ENCODE measurements around the gene NRIP1. TPM values are rescaled to one million over a fixed set of nuclear protein-coding genes. Genes with fewer than 3 reads are reported as not detected.

The NRIP1 gene
- total and polyA plus RNA-seq, 2 of the 8 experiments (the other 6 are each of a cell fraction or from before 2014, with no cell fraction given) = 1.5 to 9.3 TPM

DNA sequence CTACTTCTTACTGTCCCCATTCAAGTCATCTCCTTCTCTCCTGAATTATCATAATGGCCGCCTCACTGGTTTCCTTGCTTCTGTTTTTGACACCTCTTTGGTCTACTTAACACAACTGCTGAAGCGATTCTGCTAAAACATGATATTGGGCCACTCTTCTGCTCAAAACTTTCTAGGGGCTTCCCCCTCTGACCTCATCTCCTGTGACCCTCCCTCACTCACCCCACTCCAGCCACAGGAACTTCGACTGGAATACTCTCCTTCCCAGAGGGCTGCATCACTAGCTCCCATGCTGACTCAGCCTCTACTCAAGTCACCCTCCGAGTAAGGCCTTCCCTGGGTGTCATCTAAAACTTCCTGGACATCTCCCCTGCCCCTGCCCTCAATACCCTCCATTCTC is 35.7 kb downstream of the NRIP1 start:
- no peak overlapping the region for H2BK15ac ChIP-seq (ENCODE audit: low read length)
- no peak overlapping the region for H2AFZ ChIP-seq (ENCODE audit: low read length)
- no peak overlapping the region for H4K8ac ChIP-seq (ENCODE audit: extremely low read depth, insufficient read depth, low read length)
- H3K4me1 ChIP-seq (replicated peaks in 1 of 4; ENCODE audit: control insufficient read depth in 3 of 4, insufficient read depth in 4 of 4, low read length in 3 of 4) = no peaks in the 10 kb centered on the region
- H3K23ac ChIP-seq (ENCODE audit: insufficient read length) = no peak overlapping the region
- H3K4me3 ChIP-seq (ENCODE audit: extremely low read depth in 1 of 4, insufficient read depth in 2 of 4, low read depth in 3 of 4, low read length in 4 of 4) = no peak overlapping the region
- H4K91ac ChIP-seq (replicated peaks; ENCODE audit: insufficient read length, low read length) = no peak overlapping the region
- ChIA-PET CTCF (ENCODE audit: partially characterized antibody) (no interaction called here), POLR2A (ENCODE audit: partially characterized antibody) (no interaction called here)
- H3K56ac ChIP-seq (replicated peaks; ENCODE audit: insufficient read length, low read depth, low read length) = no peak overlapping the region
- TF ChIP-seq NRF1 (IDR thresholded peaks at IDR 0.05; ENCODE audit: low read depth, low read length) (no peak), GABPA (IDR thresholded peaks at IDR 0.05; ENCODE audit: borderline replicate concordance, insufficient read depth, low read length) (no peak), PHF8 (conservative IDR thresholded peaks at IDR 0.05; ENCODE audit: low read depth, low read length) (no peak), MAFK (IDR thresholded peaks at IDR 0.05; ENCODE audit: low read depth, low read length) (no peak), SP4 (IDR thresholded peaks at IDR 0.05; ENCODE audit: low read length) (no peak), RXRA (IDR thresholded peaks at IDR 0.05; ENCODE audit: insufficient read depth, low read depth, low read length) (no peak), CEBPB (IDR thresholded peaks at IDR 0.05; ENCODE audit: low read depth, low read length) (no peak), TCF12 (IDR thresholded peaks at IDR 0.05; ENCODE audit: low read depth, low read length) (no peak), BACH1 (IDR thresholded peaks at IDR 0.05; ENCODE audit: low read length) (no peak), FOSL1 (IDR thresholded peaks at IDR 0.05; ENCODE audit: insufficient read depth, low read depth, low read length) (no peak), SAP30 (IDR thresholded peaks at IDR 0.05; ENCODE audit: insufficient read depth, insufficient replicate concordance, low read length) (no peak)
- TF ChIP-seq, protein P1, sequence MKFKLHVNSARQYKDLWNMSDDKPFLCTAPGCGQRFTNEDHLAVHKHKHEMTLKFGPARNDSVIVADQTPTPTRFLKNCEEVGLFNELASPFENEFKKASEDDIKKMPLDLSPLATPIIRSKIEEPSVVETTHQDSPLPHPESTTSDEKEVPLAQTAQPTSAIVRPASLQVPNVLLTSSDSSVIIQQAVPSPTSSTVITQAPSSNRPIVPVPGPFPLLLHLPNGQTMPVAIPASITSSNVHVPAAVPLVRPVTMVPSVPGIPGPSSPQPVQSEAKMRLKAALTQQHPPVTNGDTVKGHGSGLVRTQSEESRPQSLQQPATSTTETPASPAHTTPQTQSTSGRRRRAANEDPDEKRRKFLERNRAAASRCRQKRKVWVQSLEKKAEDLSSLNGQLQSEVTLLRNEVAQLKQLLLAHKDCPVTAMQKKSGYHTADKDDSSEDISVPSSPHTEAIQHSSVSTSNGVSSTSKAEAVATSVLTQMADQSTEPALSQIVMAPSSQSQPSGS (IDR thresholded peaks at IDR 0.05; ENCODE audit: low read length) = no peak
- FAIRE-seq (no peak), DNase-seq (ENCODE audit: low read depth in 1 of 2, low spot score in 2 of 2) (no peak)
- no peak overlapping the region for H2BK120ac ChIP-seq (replicated peaks; ENCODE audit: low read depth, low read length)
- no peak overlapping the region for H3K9ac ChIP-seq (replicated peaks in 1 of 4; ENCODE audit: extremely low read depth in 1 of 4, low read depth in 3 of 4, low read length in 3 of 4)
- no peaks in the 10 kb centered on the region for H3K79me2 ChIP-seq (ENCODE audit: control insufficient read depth in 1 of 2, insufficient read depth in 2 of 2, low read length in 2 of 2)
- H3K27ac ChIP-seq (ENCODE audit: low read depth, low read length) = no peak overlapping the region
- no peak overlapping the region for H2BK12ac ChIP-seq (ENCODE audit: low read depth, low read length)
- 88% methylated on average over 4 of the region's 4 CpGs; no CpG with 5 or more reads in 1 of the 2 experiments for WGBS, 2 experiments (ENCODE audit: extremely low coverage in 1 of 2, insufficient coverage in 1 of 2, insufficient read length in 1 of 2, insufficient replicate concordance in 2 of 2, low coverage in 1 of 2, low lambda C conversion rate in 2 of 2, missing lambda C conversion rate in 1 of 2)
- H3K27me3 ChIP-seq (replicated peaks in 1 of 4; ENCODE audit: control insufficient read depth in 3 of 4, extremely low read depth in 1 of 4, insufficient read depth in 3 of 4, low read length in 3 of 4) = no peaks in the 10 kb centered on the region
- H3K36me3 ChIP-seq (ENCODE audit: control insufficient read depth in 2 of 4, insufficient read depth in 4 of 4, low read length in 3 of 4) = no peaks in the 10 kb centered on the region; a peak in 1 of 8 replicates
- H2BK20ac ChIP-seq (ENCODE audit: low read length) = no peak overlapping the region
- no peak overlapping the region for H2BK5ac ChIP-seq (ENCODE audit: low read depth, low read length)
- H3K79me1 ChIP-seq (ENCODE audit: low read depth, low read length) = no peaks in the 10 kb centered on the region
- no peak overlapping the region for H3K14ac ChIP-seq (ENCODE audit: insufficient read length)
- H2AK5ac ChIP-seq (ENCODE audit: low read depth, low read length) = no peak overlapping the region
- H3K23me2 ChIP-seq (ENCODE audit: low read depth, low read length) = no peaks in the 10 kb centered on the region
- H3K9me3 ChIP-seq (ENCODE audit: insufficient read depth in 2 of 2, low read depth in 1 of 2, low read length in 1 of 2) = no peaks in the 10 kb centered on the region
- peaks cover 0 to 2% of the 10 kb centered on the region in 2 experiments for H4K20me1 ChIP-seq (replicated peaks in 1 of 2; ENCODE audit: control insufficient read depth in 1 of 2, insufficient read depth in 2 of 2, low read length in 2 of 2)
- H3K4ac ChIP-seq (replicated peaks; ENCODE audit: insufficient read length, low read depth, low read length) = no peak overlapping the region
- H4K5ac ChIP-seq (ENCODE audit: insufficient read length, low read depth, low read length) = no peak overlapping the region
- H3K4me2 ChIP-seq (ENCODE audit: insufficient read depth in 1 of 2, low read depth in 2 of 2, low read length in 2 of 2) = no peak overlapping the region
- H3K18ac ChIP-seq (ENCODE audit: extremely low read depth, low read length) = no peak overlapping the region
